ENCODE measurements around the gene RAB7B. TPM values are rescaled to one million over a fixed set of nuclear protein-coding genes. Genes with fewer than 3 reads are reported as not detected.
"Not testable (repeated sequence)": the region's sequence is repeated elsewhere in the genome, so short reads cannot be mapped to it uniquely, and the experiment has no call there.

The RAB7B gene
- total RNA-seq, 2 donors from 2014 or later: not detected

GRCh38 chr1:206012086-206012859 is 9.1 kb upstream of the RAB7B start:
- no peaks in the 10 kb centered on the region for H3K36me3 Mint-ChIP-seq (ENCODE audit: low read depth)
- H3K27me3 Mint-ChIP-seq: no peaks in the 10 kb centered on the region
- H3K27ac Mint-ChIP-seq: no peak overlapping the region
- H3K4me3 Mint-ChIP-seq: peak overlapping the region; percentile 45
- H3K4me1 Mint-ChIP-seq: peaks cover 22% of the 10 kb centered on the region
- no peaks in the 10 kb centered on the region for H3K9me3 Mint-ChIP-seq
- peak; percentile 59 for ATAC-seq (replicated peaks)

- no peaks in the 10 kb centered on the region for H3K9me3 Mint-ChIP-seq
- peaks cover 3% of the 10 kb centered on the region for H3K27me3 Mint-ChIP-seq
- peak overlapping the region; percentile 20 for H3K27ac Mint-ChIP-seq
- H3K4me1 Mint-ChIP-seq: peaks cover 22% of the 10 kb centered on the region
- peak overlapping the region; percentile 45 for H3K4me3 Mint-ChIP-seq
- H3K36me3 Mint-ChIP-seq (ENCODE audit: low read depth): no peaks in the 10 kb centered on the region
- peak; percentile 82 for ATAC-seq (replicated peaks)
Measured at GRCh38 chr1:206011057-206011456, 7.9 kb upstream of the RAB7B start.

GRCh38 chr1:206010060-206010459 is 6.9 kb upstream of the RAB7B start:
- no peaks in the 10 kb centered on the region for H3K9me3 Mint-ChIP-seq
- H3K27me3 Mint-ChIP-seq: peaks cover 4% of the 10 kb centered on the region
- no peaks in the 10 kb centered on the region for H3K36me3 Mint-ChIP-seq (ENCODE audit: low read depth)
- no peak for ATAC-seq (replicated peaks)
- H3K4me3 Mint-ChIP-seq: no peak overlapping the region
- peaks cover 22% of the 10 kb centered on the region for H3K4me1 Mint-ChIP-seq
- no peak overlapping the region for H3K27ac Mint-ChIP-seq

GRCh38 chr1:206006946-206007345 is 3.8 kb upstream of the RAB7B start:
- no peak overlapping the region for H3K27ac Mint-ChIP-seq
- H3K9me3 Mint-ChIP-seq: no peaks in the 10 kb centered on the region
- peaks cover 14% of the 10 kb centered on the region for H3K27me3 Mint-ChIP-seq
- no peak overlapping the region for H3K4me3 Mint-ChIP-seq
- no peak for ATAC-seq (replicated peaks)
- H3K36me3 Mint-ChIP-seq (ENCODE audit: low read depth): no peaks in the 10 kb centered on the region
- peaks cover 21% of the 10 kb centered on the region for H3K4me1 Mint-ChIP-seq

- no peak overlapping the region for H3K27ac Mint-ChIP-seq
- H3K9me3 Mint-ChIP-seq: no peaks in the 10 kb centered on the region
- H3K27me3 Mint-ChIP-seq: peaks cover 14% of the 10 kb centered on the region
- no peaks in the 10 kb centered on the region for H3K36me3 Mint-ChIP-seq (ENCODE audit: low read depth)
- H3K4me1 Mint-ChIP-seq: peaks cover 9% of the 10 kb centered on the region
- no peak overlapping the region for H3K4me3 Mint-ChIP-seq
- no peak for ATAC-seq (replicated peaks)
Measured at GRCh38 chr1:206005778-206006180, 2.6 kb upstream of the RAB7B start.

GRCh38 chr1:206005234-206005633 is 2.0 kb upstream of the RAB7B start:
- Mint-ChIP-seq H3K4me1 (peaks cover 8% of the 10 kb centered on the region), H3K27me3 (peaks cover 14% of the 10 kb centered on the region), H3K36me3 (ENCODE audit: low read depth) (no peaks in the 10 kb centered on the region), H3K27ac (no peak overlapping the region), H3K9me3 (no peaks in the 10 kb centered on the region), H3K4me3 (no peak overlapping the region)
- no peak for ATAC-seq (replicated peaks)

GRCh38 chr1:206004826-206005225 is 1.6 kb upstream of the RAB7B start:
- ATAC-seq (replicated peaks): no peak
- Mint-ChIP-seq H3K4me3 (no peak overlapping the region), H3K9me3 (no peaks in the 10 kb centered on the region), H3K36me3 (ENCODE audit: low read depth) (no peaks in the 10 kb centered on the region), H3K4me1 (peaks cover 8% of the 10 kb centered on the region), H3K27ac (no peak overlapping the region), H3K27me3 (peaks cover 14% of the 10 kb centered on the region)

GRCh38 chr1:206003854-206004800 is 932 bp upstream of the RAB7B start:
- no peaks in the 10 kb centered on the region for H3K9me3 Mint-ChIP-seq
- H3K4me3 Mint-ChIP-seq: no peak overlapping the region
- no peak for ATAC-seq (replicated peaks)
- H3K27me3 Mint-ChIP-seq: peaks cover 14% of the 10 kb centered on the region
- peaks cover 8% of the 10 kb centered on the region for H3K4me1 Mint-ChIP-seq
- H3K27ac Mint-ChIP-seq: no peak overlapping the region
- no peaks in the 10 kb centered on the region for H3K36me3 Mint-ChIP-seq (ENCODE audit: low read depth)

- Mint-ChIP-seq H3K27ac (peak overlapping the region; percentile 47), H3K36me3 (ENCODE audit: low read depth) (no peaks in the 10 kb centered on the region), H3K4me3 (peak overlapping the region; percentile 5), H3K9me3 (no peaks in the 10 kb centered on the region), H3K27me3 (peaks cover 20% of the 10 kb centered on the region), H3K4me1 (peaks cover 8% of the 10 kb centered on the region)
- no peak for ATAC-seq (replicated peaks)
Measured at GRCh38 chr1:206002160-206002559, 1.0 kb downstream of the RAB7B start.

GRCh38 chr1:206001476-206001888 is 1.7 kb downstream of the RAB7B start:
- Mint-ChIP-seq H3K4me3 (peak overlapping the region; percentile 5), H3K4me1 (peaks cover 8% of the 10 kb centered on the region), H3K27me3 (peaks cover 22% of the 10 kb centered on the region), H3K9me3 (no peaks in the 10 kb centered on the region), H3K36me3 (ENCODE audit: low read depth) (no peaks in the 10 kb centered on the region), H3K27ac (peak overlapping the region; percentile 47)
- peak; percentile 91 for ATAC-seq (replicated peaks)

- H3K36me3 Mint-ChIP-seq (ENCODE audit: low read depth): no peaks in the 10 kb centered on the region
- no peaks in the 10 kb centered on the region for H3K9me3 Mint-ChIP-seq
- peaks cover 18% of the 10 kb centered on the region for H3K27me3 Mint-ChIP-seq
- H3K4me3 Mint-ChIP-seq: peak overlapping the region; percentile 10
- ATAC-seq (replicated peaks): peak; percentile 81
- H3K4me1 Mint-ChIP-seq: peaks cover 8% of the 10 kb centered on the region
- peak overlapping the region; percentile 47 for H3K27ac Mint-ChIP-seq
Measured at GRCh38 chr1:206000641-206001339, 2.4 kb downstream of the RAB7B start.

- ATAC-seq (replicated peaks): no peak
- Mint-ChIP-seq H3K4me1 (peaks cover under 1% of the 10 kb centered on the region), H3K4me3 (no peak overlapping the region), H3K9me3 (no peaks in the 10 kb centered on the region), H3K27me3 (peaks cover 8% of the 10 kb centered on the region), H3K27ac (no peak overlapping the region), H3K36me3 (ENCODE audit: low read depth) (no peaks in the 10 kb centered on the region)
Measured at GRCh38 chr1:205998457-205999241, 4.5 kb downstream of the RAB7B start.

GRCh38 chr1:205996641-205997040 is 6.6 kb downstream of the RAB7B start:
- not testable (repeated sequence) for ATAC-seq (replicated peaks); H3K27me3 Mint-ChIP-seq

GRCh38 chr1:205994346-205994745 is 8.8 kb downstream of the RAB7B start:
- Mint-ChIP-seq H3K27me3 (peaks cover 26% of the 10 kb centered on the region), H3K4me1 (no peaks in the 10 kb centered on the region), H3K27ac (no peak overlapping the region), H3K36me3 (ENCODE audit: low read depth) (no peaks in the 10 kb centered on the region), H3K4me3 (no peak overlapping the region), H3K9me3 (no peaks in the 10 kb centered on the region)
- ATAC-seq (replicated peaks): no peak

More at GRCh38 chr1:205996641-205997040, 6.6 kb downstream of the RAB7B start:
- not testable (repeated sequence) for H3K36me3 Mint-ChIP-seq (ENCODE audit: low read depth); H3K27ac Mint-ChIP-seq; H3K4me1 Mint-ChIP-seq; H3K4me3 Mint-ChIP-seq; H3K9me3 Mint-ChIP-seq

Measured in activated T-helper 17 cell treated with anti-CD3 and anti-CD28 coated beads, Interleukin-2, amount 50 U/mL, for 72 hours (primary cell).